Endothelial cell of umbilical vein (primary cell): ENCODE measurements around the gene ANKH.

Source experiments
- MYC ChIP-seq: IDR thresholded peaks from one replicate; pipeline ENCODE4 v1.6.1; 2011; ENCODE audit warnings: mild to moderate bottlenecking, low read depth, low read length
- POLR2A ChIP-seq: IDR thresholded peaks from 2 replicates; pipeline ENCODE4 v1.6.1; 2012; ENCODE audit warnings: low read depth, mild to moderate bottlenecking, control low read depth, low read length
- TF ChIP-seq, protein P1 (sequence below), 2 donors: IDR thresholded peaks; 1 replicate in 1 of 2; 2 replicates in 1 of 2; pipeline ENCODE4 v1.5.1; 2011; ENCODE audit warnings: low read length in 2 of 2, mild to moderate bottlenecking in 2 of 2, moderate library complexity in 2 of 2, control low read depth in 1 of 2, inconsistent platforms in 1 of 2, low read depth in 1 of 2; ENCODE audit not compliant: insufficient read depth in 1 of 2; ENCODE audit errors: extremely low read depth in 1 of 2

DNA sequence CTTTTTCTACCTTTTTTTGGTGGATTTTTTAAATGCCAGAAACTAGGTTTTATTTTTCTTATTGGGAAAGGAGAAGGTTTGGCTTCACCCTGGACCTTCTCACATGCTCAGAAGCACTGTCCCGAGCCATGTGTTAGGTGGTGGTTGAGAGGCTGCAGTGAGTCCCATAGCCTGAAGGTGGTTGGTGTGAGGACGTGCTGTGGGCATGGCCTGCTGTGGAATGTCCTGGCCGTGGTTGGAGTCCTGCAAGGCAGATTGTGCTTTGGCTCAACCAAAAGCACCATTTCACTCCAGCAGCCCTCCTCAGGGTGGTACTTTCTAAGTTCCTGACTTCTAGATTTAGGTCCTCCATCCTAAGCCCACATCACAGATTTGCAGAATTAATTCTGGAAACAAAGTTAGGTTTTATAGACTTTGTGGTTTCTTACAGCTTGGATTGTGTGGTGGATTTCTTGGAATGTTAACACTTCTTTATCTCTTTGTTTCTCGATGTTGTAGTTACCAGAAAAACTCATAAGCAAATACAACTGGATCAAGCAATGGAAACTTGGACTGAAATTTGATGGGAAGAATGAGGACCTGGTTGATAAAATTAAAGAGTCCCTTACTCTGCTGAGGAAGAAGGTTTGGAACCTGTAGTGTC lies 184.4 kb downstream of the ANKH start:
- TF ChIP-seq, protein P1, sequence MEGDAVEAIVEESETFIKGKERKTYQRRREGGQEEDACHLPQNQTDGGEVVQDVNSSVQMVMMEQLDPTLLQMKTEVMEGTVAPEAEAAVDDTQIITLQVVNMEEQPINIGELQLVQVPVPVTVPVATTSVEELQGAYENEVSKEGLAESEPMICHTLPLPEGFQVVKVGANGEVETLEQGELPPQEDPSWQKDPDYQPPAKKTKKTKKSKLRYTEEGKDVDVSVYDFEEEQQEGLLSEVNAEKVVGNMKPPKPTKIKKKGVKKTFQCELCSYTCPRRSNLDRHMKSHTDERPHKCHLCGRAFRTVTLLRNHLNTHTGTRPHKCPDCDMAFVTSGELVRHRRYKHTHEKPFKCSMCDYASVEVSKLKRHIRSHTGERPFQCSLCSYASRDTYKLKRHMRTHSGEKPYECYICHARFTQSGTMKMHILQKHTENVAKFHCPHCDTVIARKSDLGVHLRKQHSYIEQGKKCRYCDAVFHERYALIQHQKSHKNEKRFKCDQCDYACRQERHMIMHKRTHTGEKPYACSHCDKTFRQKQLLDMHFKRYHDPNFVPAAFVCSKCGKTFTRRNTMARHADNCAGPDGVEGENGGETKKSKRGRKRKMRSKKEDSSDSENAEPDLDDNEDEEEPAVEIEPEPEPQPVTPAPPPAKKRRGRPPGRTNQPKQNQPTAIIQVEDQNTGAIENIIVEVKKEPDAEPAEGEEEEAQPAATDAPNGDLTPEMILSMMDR (IDR thresholded peaks at IDR 0.05; ENCODE audit: extremely low read depth in 1 of 2, insufficient read depth in 1 of 2, low read depth in 1 of 2, low read length in 2 of 2) = no peak
- TF ChIP-seq POLR2A (no peak), MYC (no peak)
